Activated T-cell treated with anti-CD3 and anti-CD28 coated beads, Interleukin-2, amount 50 U/mL, for 4 hours (primary cell): ENCODE results near the gene ARSG. TPM values are rescaled to one million over a fixed set of nuclear protein-coding genes. Genes with fewer than 3 reads are reported as not detected.
"Not testable (repeated sequence)": the region's sequence is repeated elsewhere in the genome, so short reads cannot be mapped to it uniquely, and the experiment has no call there.

Experiments used
- ATAC-seq, 2 donors: fragments of 200-7000 bp; cut with Tn5 transposase; one replicate each; pipeline ENCODE4 v1.10.0; 2021
- DNase-seq: peaks from one replicate; pipeline ENCODE4 v3.0.0-alpha.2; 2020
- H3K27me3 Mint-ChIP-seq: one replicate; pipeline ENCODE4 v1.8.0; 2021; ENCODE audit warnings: low read depth, mixed read lengths
- H3K36me3 Mint-ChIP-seq: one replicate; pipeline ENCODE4 v1.8.0; 2022; ENCODE audit warnings: mixed read lengths; ENCODE audit not compliant: insufficient read depth
- H3K4me1 Mint-ChIP-seq: one replicate; pipeline ENCODE4 v1.8.0; 2021; ENCODE audit warnings: low read depth, mixed read lengths
- H3K4me3 Mint-ChIP-seq: one replicate; pipeline ENCODE4 v1.8.0; 2021; ENCODE audit warnings: mild to moderate bottlenecking, moderate library complexity, mixed read lengths
- H3K9me3 Mint-ChIP-seq: one replicate; pipeline ENCODE4 v1.8.0; 2021; ENCODE audit warnings: mixed read lengths
- total RNA-seq, 3 donors: library from RNA; stranded (reverse); gene quantifications; one replicate each; pipeline ENCODE4 v1.2.1, GENCODE V29; 2021

ARSG gene
- total RNA-seq, 3 donors from 2014 or later: 3.2 to 4.6 (median 4.5) TPM

- Mint-ChIP-seq H3K4me3 (no peak overlapping the region), H3K36me3 (peaks cover 8% of the 10 kb centered on the region), H3K27me3 (no peaks in the 10 kb centered on the region), H3K9me3 (no peaks in the 10 kb centered on the region), H3K4me1 (peaks cover 22% of the 10 kb centered on the region)
- ATAC-seq: no peak
- no peak for DNase-seq
These were observed 13.8 kb downstream of the ARSG start for GRCh38 chr17:68305142-68305541.

GRCh38 chr17:68306819-68307218 is 15.5 kb downstream of the ARSG start:
- Mint-ChIP-seq H3K4me1 (peaks cover 34% of the 10 kb centered on the region), H3K9me3 (no peaks in the 10 kb centered on the region), H3K4me3 (no peak overlapping the region), H3K27me3 (no peaks in the 10 kb centered on the region), H3K36me3 (peaks cover 5% of the 10 kb centered on the region)
- no peak for DNase-seq
- no peak for ATAC-seq

DNA sequence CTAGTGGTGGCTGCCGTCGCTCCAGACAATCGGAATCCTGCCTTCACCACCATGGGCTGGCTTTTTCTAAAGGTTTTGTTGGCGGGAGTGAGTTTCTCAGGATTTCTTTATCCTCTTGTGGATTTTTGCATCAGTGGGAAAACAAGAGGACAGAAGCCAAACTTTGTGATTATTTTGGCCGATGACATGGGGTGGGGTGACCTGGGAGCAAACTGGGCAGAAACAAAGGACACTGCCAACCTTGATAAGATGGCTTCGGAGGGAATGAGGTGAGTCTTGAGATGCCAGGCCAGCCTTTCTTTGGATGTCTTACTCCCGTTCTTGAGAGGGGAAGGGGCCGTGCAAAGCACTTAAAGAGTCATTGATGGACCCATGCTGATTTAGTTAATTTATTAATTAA is 16.1 kb downstream of the ARSG start:
- peaks cover 4% of the 10 kb centered on the region for H3K36me3 Mint-ChIP-seq
- no peaks in the 10 kb centered on the region for H3K9me3 Mint-ChIP-seq
- DNase-seq (no peak), ATAC-seq (no peak)
- H3K27me3 Mint-ChIP-seq: no peaks in the 10 kb centered on the region
- no peak overlapping the region for H3K4me3 Mint-ChIP-seq
- H3K4me1 Mint-ChIP-seq: peaks cover 39% of the 10 kb centered on the region

GRCh38 chr17:68308486-68308885 is 17.2 kb downstream of the ARSG start:
- H3K4me1 Mint-ChIP-seq: peaks cover 46% of the 10 kb centered on the region
- H3K36me3 Mint-ChIP-seq, ATAC-seq, H3K27me3 Mint-ChIP-seq, H3K4me3 Mint-ChIP-seq, H3K9me3 Mint-ChIP-seq, DNase-seq: not testable (repeated sequence)

DNA sequence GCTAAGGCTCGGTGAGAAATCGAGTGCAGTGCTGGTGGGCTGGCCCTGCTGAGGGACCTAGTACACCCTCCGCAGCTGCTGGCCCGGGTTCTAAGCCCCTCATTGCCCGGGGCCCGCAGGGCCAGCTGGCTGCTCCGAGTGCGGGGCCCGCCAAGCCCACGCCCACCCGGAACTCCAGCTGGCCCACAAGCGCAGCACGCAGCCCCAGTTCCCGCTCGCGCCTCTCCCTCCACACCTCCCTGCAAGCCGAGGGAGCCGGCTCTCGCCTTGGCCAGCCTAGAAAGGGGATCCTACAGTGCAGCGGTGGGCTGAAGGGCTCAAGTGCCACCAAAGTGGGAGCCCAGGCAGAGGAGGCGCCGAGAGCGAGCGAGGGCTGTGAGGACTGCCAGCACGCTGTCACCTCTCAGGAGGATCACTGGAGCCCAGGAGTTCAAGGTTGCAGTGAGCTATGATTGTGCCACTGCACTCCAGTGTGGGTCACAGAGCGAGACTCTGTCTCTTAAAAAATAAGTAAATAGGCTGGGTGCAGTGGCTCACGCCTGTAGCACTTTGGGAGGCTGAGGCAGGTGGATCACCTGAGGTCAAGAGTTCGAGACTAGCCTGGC is 17.9 kb downstream of the ARSG start:
- H3K27me3 Mint-ChIP-seq, ATAC-seq, H3K4me3 Mint-ChIP-seq, DNase-seq, H3K9me3 Mint-ChIP-seq, H3K36me3 Mint-ChIP-seq: not testable (repeated sequence)
- peaks cover 50% of the 10 kb centered on the region for H3K4me1 Mint-ChIP-seq

DNA sequence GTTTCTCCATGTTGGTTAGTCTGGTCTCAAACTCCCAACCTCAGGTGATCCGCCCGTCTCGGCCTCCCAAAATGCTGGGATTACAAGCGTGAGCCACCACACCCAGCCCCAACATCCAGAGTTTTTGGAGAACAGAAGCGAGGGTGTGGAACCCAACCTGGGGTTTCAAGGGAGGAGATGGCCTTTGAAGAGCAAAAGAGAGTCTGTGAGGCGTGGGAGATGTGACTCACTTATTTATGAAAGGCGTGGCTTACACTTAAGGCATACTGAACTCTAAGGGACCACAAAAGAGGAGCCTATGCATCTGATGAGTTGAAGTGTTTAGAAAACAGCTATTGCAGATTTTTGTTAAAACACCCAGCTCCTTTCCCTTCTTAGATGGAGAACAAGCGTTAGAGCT is 18.9 kb downstream of the ARSG start:
- Mint-ChIP-seq H3K4me3 (no peak overlapping the region), H3K27me3 (no peaks in the 10 kb centered on the region), H3K36me3 (peaks cover 3% of the 10 kb centered on the region), H3K4me1 (peaks cover 56% of the 10 kb centered on the region), H3K9me3 (no peaks in the 10 kb centered on the region)
- ATAC-seq: peak; percentile 89 to 91
- peak; percentile 51 for DNase-seq

DNA sequence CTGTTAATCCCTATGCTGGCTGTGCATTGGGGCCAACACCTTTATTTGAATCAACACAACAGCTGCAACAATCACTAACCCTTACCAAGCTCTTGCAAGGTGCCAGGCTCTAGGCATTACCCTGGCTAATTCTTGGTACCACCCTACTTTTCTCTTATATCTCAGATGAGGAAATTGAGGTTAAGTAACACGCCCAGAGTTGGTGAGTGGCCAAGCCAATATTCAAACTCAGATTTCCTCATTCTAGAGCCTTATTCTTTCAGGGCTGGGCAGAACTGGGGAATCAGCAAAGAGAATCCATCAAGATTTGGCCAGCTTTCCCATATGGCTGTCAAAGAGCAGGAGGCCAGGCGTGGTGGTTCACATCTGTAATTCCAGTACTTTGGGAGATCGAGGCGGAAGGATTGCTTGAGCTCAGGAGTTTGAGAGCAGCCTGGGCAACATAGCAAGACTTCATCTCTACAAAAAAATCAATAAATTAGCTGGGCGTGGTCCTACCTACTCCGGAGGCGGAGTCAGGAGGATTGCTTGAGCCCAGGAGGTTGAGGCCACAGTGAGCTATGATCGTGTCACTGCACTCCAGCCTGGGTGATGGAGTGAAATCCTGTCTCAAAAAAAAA is 23.7 kb downstream of the ARSG start:
- H3K4me3 Mint-ChIP-seq: no peak overlapping the region
- H3K4me1 Mint-ChIP-seq: peaks cover 68% of the 10 kb centered on the region
- no peaks in the 10 kb centered on the region for H3K9me3 Mint-ChIP-seq
- no peaks in the 10 kb centered on the region for H3K27me3 Mint-ChIP-seq
- no peak for ATAC-seq
- no peaks in the 10 kb centered on the region for H3K36me3 Mint-ChIP-seq
- no peak for DNase-seq

DNA sequence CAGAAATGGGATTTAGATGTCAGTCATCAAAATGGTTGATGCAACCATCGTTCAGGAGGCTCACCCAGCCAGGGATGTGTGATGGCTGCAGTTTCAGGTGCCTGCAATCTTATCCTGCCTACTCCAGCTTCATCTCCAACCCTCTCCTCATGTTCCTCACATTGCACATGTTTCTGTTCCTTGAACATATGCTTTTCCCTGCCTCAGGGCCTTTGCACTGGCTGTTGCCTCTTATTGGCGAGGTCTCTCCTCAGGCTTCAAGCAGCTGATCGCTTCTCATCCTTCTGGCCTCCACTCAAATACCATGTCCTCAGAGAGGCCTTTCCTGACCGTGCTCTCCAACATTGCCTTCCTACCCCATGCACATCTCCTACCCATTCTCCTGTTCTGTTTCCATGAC is 24.6 kb downstream of the ARSG start:
- no peak for DNase-seq
- no peak overlapping the region for H3K4me3 Mint-ChIP-seq
- H3K4me1 Mint-ChIP-seq: peaks cover 62% of the 10 kb centered on the region
- no peak for ATAC-seq
- no peaks in the 10 kb centered on the region for H3K27me3 Mint-ChIP-seq
- H3K36me3 Mint-ChIP-seq: peaks cover 3% of the 10 kb centered on the region
- H3K9me3 Mint-ChIP-seq: no peaks in the 10 kb centered on the region

- ATAC-seq (no peak), DNase-seq (no peak)
- Mint-ChIP-seq H3K27me3 (no peaks in the 10 kb centered on the region), H3K4me3 (no peak overlapping the region), H3K36me3 (peaks cover 4% of the 10 kb centered on the region), H3K9me3 (no peaks in the 10 kb centered on the region), H3K4me1 (peaks cover 50% of the 10 kb centered on the region)
These were observed 26.2 kb downstream of the ARSG start for GRCh38 chr17:68317458-68317857.

- Mint-ChIP-seq H3K4me3 (no peak overlapping the region), H3K27me3 (no peaks in the 10 kb centered on the region), H3K9me3 (no peaks in the 10 kb centered on the region), H3K36me3 (peaks cover 4% of the 10 kb centered on the region), H3K4me1 (peaks cover 44% of the 10 kb centered on the region)
- no peak for ATAC-seq
- DNase-seq: no peak
These were observed 27.1 kb downstream of the ARSG start for GRCh38 chr17:68318103-68318991.

DNA sequence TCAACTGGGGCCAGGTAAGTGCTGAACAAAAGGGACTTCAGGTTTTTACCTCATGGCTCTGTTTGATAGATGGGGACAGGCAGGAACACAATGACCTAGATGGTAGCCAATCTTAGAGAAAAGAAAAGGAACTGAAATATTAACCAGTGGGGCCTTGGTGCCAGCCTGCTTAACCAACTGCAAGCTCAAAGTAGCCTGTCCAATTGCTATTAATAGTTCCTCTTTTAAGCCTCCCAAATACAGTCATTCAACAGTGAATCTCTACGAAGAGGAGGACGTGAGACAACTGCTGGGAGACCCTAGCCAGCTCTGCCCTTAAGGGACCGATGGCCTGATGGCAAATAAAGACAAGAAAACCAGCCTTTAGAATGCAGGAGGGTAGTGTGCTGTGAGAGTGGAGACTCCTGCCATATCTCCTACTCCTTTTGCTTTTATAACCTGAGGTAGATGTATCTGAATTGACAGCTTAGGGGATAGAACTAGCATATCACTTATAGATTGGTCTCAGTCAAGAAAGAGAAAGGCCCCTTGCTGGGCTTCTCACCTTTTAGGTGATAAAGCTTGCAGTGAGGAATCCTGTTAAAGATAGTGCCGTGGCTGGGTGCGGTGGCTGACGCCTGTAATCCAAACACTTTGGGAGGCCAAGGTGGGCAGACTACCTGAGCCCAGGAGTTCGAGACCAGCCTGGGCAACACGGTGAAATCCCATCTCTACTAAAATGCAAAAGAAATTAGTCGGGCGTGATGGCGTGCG is 28.3 kb downstream of the ARSG start:
- peaks cover 48% of the 10 kb centered on the region for H3K4me1 Mint-ChIP-seq

DNA sequence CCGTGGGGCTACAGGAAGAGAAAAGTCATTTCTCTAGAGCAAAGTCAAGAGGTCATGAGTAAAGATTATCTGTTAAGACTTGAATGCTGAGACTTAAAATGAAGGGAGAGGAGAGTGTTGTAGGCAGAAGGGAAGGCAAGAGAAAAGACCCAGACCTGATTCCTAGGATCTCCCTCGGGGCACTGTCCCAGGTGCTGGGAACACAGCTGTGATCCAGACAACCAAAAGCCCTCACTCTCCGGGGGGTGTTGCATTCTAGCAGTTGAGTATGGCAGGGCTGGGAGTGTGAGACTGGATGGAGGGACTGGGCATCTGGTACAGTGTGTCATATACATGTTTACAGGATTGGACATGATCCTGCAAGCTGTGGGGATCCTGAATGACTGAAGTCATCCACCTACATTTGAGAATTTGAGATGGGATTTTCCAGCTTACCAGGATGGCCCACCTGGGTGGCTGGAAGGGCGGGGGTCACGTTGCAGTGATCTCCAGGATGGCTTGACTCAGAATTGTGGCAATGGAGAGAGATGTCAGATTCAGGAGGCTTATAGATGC is 29.1 kb downstream of the ARSG start:
- ATAC-seq: no peak
- Mint-ChIP-seq H3K4me3 (no peak overlapping the region), H3K27me3 (no peaks in the 10 kb centered on the region), H3K36me3 (peaks cover 4% of the 10 kb centered on the region), H3K9me3 (no peaks in the 10 kb centered on the region), H3K4me1 (peaks cover 41% of the 10 kb centered on the region)
- DNase-seq: no peak

More for the DNA sequence above, 28.3 kb downstream of the ARSG start:
- Mint-ChIP-seq H3K9me3 (no peaks in the 10 kb centered on the region), H3K36me3 (peaks cover 4% of the 10 kb centered on the region), H3K4me3 (no peak overlapping the region), H3K27me3 (no peaks in the 10 kb centered on the region)
- no peak for ATAC-seq
- DNase-seq: no peak

DNA sequence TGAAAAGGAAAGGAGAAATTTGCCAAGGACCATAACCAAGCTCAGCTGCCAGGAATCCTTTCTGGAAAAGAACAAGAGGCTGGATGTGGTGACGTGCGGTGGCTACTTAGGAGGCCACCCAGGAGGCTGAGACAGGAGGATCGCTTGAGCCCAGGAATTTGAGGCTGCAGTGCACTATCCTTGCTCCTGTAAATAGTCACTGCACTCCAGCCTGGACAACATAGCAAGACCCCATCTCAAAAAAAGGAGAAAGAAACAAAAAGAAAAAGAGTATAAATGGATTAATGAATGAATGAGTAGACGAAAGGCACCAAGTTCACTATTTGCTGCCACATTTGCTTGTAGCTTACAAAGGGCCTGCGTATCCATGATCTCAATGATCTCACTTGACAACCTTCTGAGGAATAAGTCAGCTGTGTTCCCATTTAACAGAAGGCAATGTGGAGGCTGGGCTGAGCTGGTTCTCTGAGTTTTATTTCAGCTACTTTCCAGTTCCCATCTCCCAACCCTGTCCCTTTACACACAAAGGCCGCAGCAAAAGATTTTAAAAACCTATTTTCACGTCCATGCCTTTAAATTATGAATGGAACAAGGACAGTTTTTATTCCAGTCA is 29.8 kb downstream of the ARSG start:
- DNase-seq (no peak), ATAC-seq (no peak)
- H3K9me3 Mint-ChIP-seq: no peaks in the 10 kb centered on the region
- H3K4me1 Mint-ChIP-seq: peaks cover 37% of the 10 kb centered on the region
- H3K36me3 Mint-ChIP-seq: peaks cover 4% of the 10 kb centered on the region
- H3K27me3 Mint-ChIP-seq: no peaks in the 10 kb centered on the region
- no peak overlapping the region for H3K4me3 Mint-ChIP-seq

GRCh38 chr17:68321556-68321954 is 30.3 kb downstream of the ARSG start:
- no peak for ATAC-seq
- no peak overlapping the region for H3K4me3 Mint-ChIP-seq
- H3K36me3 Mint-ChIP-seq: peaks cover 4% of the 10 kb centered on the region
- H3K4me1 Mint-ChIP-seq: peaks cover 35% of the 10 kb centered on the region
- H3K27me3 Mint-ChIP-seq: no peaks in the 10 kb centered on the region
- DNase-seq: no peak
- H3K9me3 Mint-ChIP-seq: no peaks in the 10 kb centered on the region
